RWPE1 (cell line): Measurements from ENCODE around the gene CTF1.

Experiments
- CTCF ChIA-PET: fragments of 350-600 bp; sonication (Branson Sonifier 250); formaldehyde crosslinking; extraction: SDS; loops from one replicate; lab custom pipeline; 2021; lab: Yijun Ruan, JAX
- POLR2A ChIA-PET: fragments of 400-600 bp; formaldehyde crosslinking; extraction: SDS; loops from one replicate; lab custom pipeline; 2020; ENCODE audit warnings: antibody characterized with exemption; ENCODE audit not compliant: low non-redundant PET; lab: Yijun Ruan, JAX
- DNase-seq: peaks from one replicate; pipeline ENCODE4 v3.0.0; 2012; ENCODE audit warnings: low spot score
- H3K27ac ChIP-seq: fragments of 450-650 bp; 2 replicates; pipeline ENCODE4 v1.5.1; 2017
- CTCF ChIP-seq: fragments of 450-650 bp; conservative IDR thresholded peaks from 2 replicates; pipeline ENCODE4 v1.5.1; 2017; ENCODE audit warnings: low read depth, mild to moderate bottlenecking

The CTF1 gene

DNA sequence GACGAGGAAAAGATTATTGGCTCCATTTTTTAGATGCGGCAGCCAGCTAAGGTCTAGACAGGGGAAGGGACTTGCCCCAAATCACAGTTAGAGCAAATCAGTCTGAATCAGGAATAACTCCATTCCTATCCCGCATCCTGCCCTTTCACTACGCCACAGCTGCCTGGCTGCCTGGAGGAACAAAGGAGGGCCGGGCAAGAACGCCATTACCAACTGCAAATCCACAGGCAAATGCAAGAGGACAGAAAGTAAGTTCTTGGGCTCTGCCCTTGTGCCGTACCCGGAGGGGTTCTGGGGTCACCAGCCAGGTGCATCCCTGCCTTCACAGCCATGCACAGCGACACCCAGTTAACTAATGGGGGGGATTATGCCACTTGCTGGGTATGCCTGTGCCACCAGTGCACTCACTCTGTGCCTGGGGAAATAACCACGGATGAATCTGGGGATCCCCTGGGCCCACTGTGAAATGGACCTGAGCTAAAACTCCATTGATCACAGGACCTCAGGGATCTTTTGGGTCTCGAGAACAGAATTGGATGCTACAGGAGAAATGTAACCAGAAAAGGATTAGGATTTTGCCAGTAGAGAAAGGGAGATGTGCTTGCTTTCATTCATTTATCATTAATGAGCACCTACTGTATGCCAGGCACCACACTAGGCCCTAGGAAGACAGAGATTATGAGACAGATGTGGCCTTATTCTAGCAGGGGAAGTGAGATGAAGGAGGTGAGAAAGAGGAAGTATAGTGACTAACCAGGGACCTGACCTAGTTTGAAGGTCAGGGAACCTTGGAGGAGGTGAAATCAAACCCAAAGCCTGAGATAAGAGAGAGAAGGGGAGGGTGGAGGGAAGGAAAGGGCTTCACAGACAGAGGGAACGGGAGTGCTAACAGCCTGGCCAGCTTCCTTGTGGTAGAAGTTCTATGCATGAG, 20.3 kb upstream of the CTF1 start:
- no peak for TF ChIP-seq CTCF
- CTCF ChIA-PET = interaction anchor here (0.7 to 2.8 kb wide), 3 partner anchors 26 to 62 kb away, joined by 3 to 13 read pairs (median 4); no protein-coding TSS in a partner anchor
- H3K27ac ChIP-seq = peak overlapping the region; percentile 88
- POLR2A ChIA-PET = no interaction called here
- DNase-seq = no peak

- ChIA-PET CTCF (interaction anchor here (2.8 kb wide), 1 partner anchor 25 kb away, joined by 13 read pairs; no protein-coding TSS in a partner anchor), POLR2A (no interaction called here)
- no peak for TF ChIP-seq CTCF
- H3K27ac ChIP-seq = peak overlapping the region; percentile 88
- DNase-seq = no peak
Measured at GRCh38 chr16:30876867-30877266, 19.5 kb upstream of the CTF1 start.

DNA sequence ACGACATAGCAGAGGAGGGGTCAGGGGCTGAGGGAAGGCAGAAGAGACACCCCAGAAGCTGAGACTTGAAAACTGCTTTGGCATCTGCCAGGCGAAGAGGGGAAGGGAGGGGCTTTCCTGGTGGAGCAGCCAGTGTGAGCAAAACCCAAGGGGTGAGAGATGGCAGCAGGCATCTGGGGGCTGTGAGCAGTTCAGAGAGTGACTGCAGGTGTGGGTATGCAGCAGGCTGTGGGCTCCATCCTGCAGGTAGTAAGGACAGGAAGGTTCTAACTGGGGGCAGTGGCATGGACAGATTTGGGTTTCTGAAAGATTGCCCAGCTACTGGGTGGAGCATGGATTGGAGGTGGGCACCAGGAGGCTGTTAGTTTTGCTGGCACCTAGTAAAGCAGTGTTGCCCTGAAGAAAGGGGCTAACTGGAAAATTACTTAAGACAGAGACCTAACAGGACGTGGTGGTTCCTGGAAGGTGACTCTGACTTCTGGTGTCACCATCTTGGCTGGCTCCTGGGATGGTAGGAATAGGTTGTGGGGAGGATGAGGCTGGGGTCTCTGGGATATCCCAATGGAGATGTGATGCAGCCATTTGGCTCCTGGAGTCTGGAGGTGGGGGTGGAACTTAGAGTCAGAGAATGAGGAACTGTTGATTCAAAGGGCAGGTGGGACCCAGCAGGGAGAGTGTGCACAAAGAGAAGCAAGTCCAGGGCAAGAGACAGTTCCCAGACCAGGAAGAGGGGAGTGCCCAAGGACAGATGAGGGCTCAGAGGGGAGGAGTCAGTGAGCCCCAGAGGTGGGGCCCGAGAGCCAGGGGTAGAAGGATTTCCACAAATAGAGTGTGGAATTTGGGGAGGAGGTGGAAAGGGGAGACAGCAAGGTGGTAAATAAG, 13.7 kb upstream of the CTF1 start:
- DNase-seq = no peak
- TF ChIP-seq CTCF = no peak
- POLR2A ChIA-PET = no interaction called here
- CTCF ChIA-PET = no interaction called here
- peak overlapping the region; percentile 43 for H3K27ac ChIP-seq

GRCh38 chr16:30884760-30885159, 11.7 kb upstream of the CTF1 start:
- POLR2A ChIA-PET = no interaction called here
- no peak for TF ChIP-seq CTCF
- no peak for DNase-seq
- CTCF ChIA-PET = no interaction called here
- no peak overlapping the region for H3K27ac ChIP-seq

GRCh38 chr16:30885196-30885595, 11.2 kb upstream of the CTF1 start:
- no peak for DNase-seq
- POLR2A ChIA-PET = no interaction called here
- CTCF ChIA-PET = no interaction called here
- peak overlapping the region; percentile 49 for H3K27ac ChIP-seq
- no peak for TF ChIP-seq CTCF

- H3K27ac ChIP-seq = peak overlapping the region; percentile 44
- POLR2A ChIA-PET = no interaction called here
- no peak for DNase-seq
- CTCF ChIA-PET = interaction anchor here (0.7 to 0.9 kb wide), 2 partner anchors 42 to 46 kb away, joined by 3 to 4 read pairs; no protein-coding TSS in a partner anchor
- no peak for TF ChIP-seq CTCF
Measured at GRCh38 chr16:30886145-30886544, 10.3 kb upstream of the CTF1 start.
